HepG2 (cell line): ENCODE results near the gene CCDC57. TPM values are rescaled to one million over a fixed set of nuclear protein-coding genes. Genes with fewer than 3 reads are reported as not detected.

Experiments
- FIP1L1 ChIP-seq: fragments of 200-400 bp; formaldehyde crosslinking; IDR thresholded peaks from 2 replicates; pipeline ENCODE4 v1.6.1; 2018; ENCODE audit warnings: low read depth, mild to moderate bottlenecking, low read length, moderate library complexity, borderline replicate concordance; ENCODE audit not compliant: insufficient read depth
- IRX3 ChIP-seq: sonication (generic); formaldehyde crosslinking; IDR thresholded peaks from 2 replicates; pipeline ENCODE4 v1.8.1; 2023; ENCODE audit warnings: mild to moderate bottlenecking, low read depth, missing genetic modification reagents, borderline replicate concordance
- ISL2 ChIP-seq: sonication (generic); formaldehyde crosslinking; IDR thresholded peaks from 2 replicates; pipeline ENCODE4 v1.5.0; 2020; ENCODE audit warnings: missing genetic modification reagents
- JARID2 ChIP-seq: sonication (generic); formaldehyde crosslinking; IDR thresholded peaks from 2 replicates; pipeline ENCODE4 v1.8.1; 2023; ENCODE audit warnings: missing genetic modification reagents, inconsistent platforms; ENCODE audit not compliant: insufficient replicate concordance
- POLR2AphosphoS2 ChIP-seq: IDR thresholded peaks from 2 replicates; pipeline ENCODE4 v1.6.1; 2011; ENCODE audit warnings: low read depth, low read length, improper control_type of control experiment
- PTBP1 ChIP-seq: fragments of 200-400 bp; formaldehyde crosslinking; IDR thresholded peaks from 2 replicates; pipeline ENCODE4 v1.6.1; 2018; ENCODE audit warnings: low read length, low read depth; ENCODE audit not compliant: poor library complexity, severe bottlenecking
- TIGD3 ChIP-seq: sonication (generic); formaldehyde crosslinking; IDR thresholded peaks from 2 replicates; pipeline ENCODE4 v1.5.1; 2020; ENCODE audit warnings: mild to moderate bottlenecking, missing genetic modification reagents, borderline replicate concordance
- ZBTB39 ChIP-seq: sonication (generic); formaldehyde crosslinking; IDR thresholded peaks from 2 replicates; pipeline ENCODE4 v1.5.0; 2020; ENCODE audit warnings: missing genetic modification reagents
- ZFP90 ChIP-seq: sonication (generic); formaldehyde crosslinking; IDR thresholded peaks from 2 replicates; pipeline ENCODE4 v1.8.0; 2022; ENCODE audit warnings: missing genetic modification reagents, mild to moderate bottlenecking, inconsistent platforms, borderline replicate concordance
- ZNF280B ChIP-seq: sonication (generic); formaldehyde crosslinking; IDR thresholded peaks from 2 replicates; pipeline ENCODE4 v1.5.0; 2020; ENCODE audit warnings: missing genetic modification reagents, mild to moderate bottlenecking, borderline replicate concordance
- ZNF780A ChIP-seq: sonication (generic); formaldehyde crosslinking; IDR thresholded peaks from 2 replicates; pipeline ENCODE4 v1.8.0; 2022; ENCODE audit warnings: mild to moderate bottlenecking, missing genetic modification reagents, moderate library complexity
- ZSCAN21 ChIP-seq: sonication (generic); formaldehyde crosslinking; IDR thresholded peaks from 2 replicates; pipeline ENCODE4 v1.8.0; 2022; ENCODE audit warnings: mild to moderate bottlenecking, missing genetic modification reagents, moderate library complexity, borderline replicate concordance
- ZSCAN30 ChIP-seq: sonication (generic); formaldehyde crosslinking; IDR thresholded peaks from 2 replicates; pipeline ENCODE4 v1.5.0; 2020; ENCODE audit warnings: mild to moderate bottlenecking, missing genetic modification reagents
- ZSCAN5A ChIP-seq: sonication (generic); formaldehyde crosslinking; IDR thresholded peaks from 2 replicates; pipeline ENCODE4 v1.8.0; 2022; ENCODE audit warnings: mild to moderate bottlenecking, missing genetic modification reagents, borderline replicate concordance
- polyA plus RNA-seq, 8 experiments: library from polyadenylated mRNA; depleted of rRNA in 3 of 8; stranded (reverse) in 7 of 8; unstranded in 1 of 8; fragments of >200 nt; fragmentation: Illumina TruSeq in 4 of 8; extraction: Trizol in 4 of 8; gene quantifications; 2 replicates each; pipeline versions ENCODE4 v1.2.1 to v1.2.3, GENCODE V29; 2011 to 2016; ENCODE audit warnings: low read depth in 4 of 8, missing spikeins in 1 of 8, mixed read lengths in 1 of 8; ENCODE audit not compliant: insufficient read depth in 1 of 8
- total RNA-seq, 5 experiments: library from RNA; depleted of rRNA; stranded (reverse); fragments of >200 nt; fragmentation: Illumina TruSeq; extraction: Trizol; gene quantifications; 2 replicates each; pipeline ENCODE4 v1.2.3, GENCODE V29; 2016; ENCODE audit warnings: low read depth in 1 of 5
- TF ChIP-seq, protein P1 (sequence below): sonication (generic); formaldehyde crosslinking; IDR thresholded peaks from 2 replicates; pipeline ENCODE4 v1.4.0; 2020; ENCODE audit warnings: missing genetic modification reagents, borderline replicate concordance
- TF ChIP-seq, protein P2 (sequence below): IDR thresholded peaks from 2 replicates; pipeline ENCODE4 v1.6.1; 2016; ENCODE audit warnings: missing biosample characterization, missing genetic modification reagents, low read depth

The CCDC57 gene
- total and polyA plus RNA-seq, 2 of the 13 experiments (the other 11 are each of a cell fraction or from before 2014, with no cell fraction given), result 59.3 to 59.9 TPM

- no peak for TF ChIP-seq ZNF780A (CRISPR knock-in tag)
- no peak for TF ChIP-seq JARID2 (CRISPR knock-in tag)
- no peak for TF ChIP-seq ZSCAN30 (CRISPR knock-in tag)
- TF ChIP-seq ZFP90 (CRISPR knock-in tag), result no peak
- TF ChIP-seq, protein P1, sequence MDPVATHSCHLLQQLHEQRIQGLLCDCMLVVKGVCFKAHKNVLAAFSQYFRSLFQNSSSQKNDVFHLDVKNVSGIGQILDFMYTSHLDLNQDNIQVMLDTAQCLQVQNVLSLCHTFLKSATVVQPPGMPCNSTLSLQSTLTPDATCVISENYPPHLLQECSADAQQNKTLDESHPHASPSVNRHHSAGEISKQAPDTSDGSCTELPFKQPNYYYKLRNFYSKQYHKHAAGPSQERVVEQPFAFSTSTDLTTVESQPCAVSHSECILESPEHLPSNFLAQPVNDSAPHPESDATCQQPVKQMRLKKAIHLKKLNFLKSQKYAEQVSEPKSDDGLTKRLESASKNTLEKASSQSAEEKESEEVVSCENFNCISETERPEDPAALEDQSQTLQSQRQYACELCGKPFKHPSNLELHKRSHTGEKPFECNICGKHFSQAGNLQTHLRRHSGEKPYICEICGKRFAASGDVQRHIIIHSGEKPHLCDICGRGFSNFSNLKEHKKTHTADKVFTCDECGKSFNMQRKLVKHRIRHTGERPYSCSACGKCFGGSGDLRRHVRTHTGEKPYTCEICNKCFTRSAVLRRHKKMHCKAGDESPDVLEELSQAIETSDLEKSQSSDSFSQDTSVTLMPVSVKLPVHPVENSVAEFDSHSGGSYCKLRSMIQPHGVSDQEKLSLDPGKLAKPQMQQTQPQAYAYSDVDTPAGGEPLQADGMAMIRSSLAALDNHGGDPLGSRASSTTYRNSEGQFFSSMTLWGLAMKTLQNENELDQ, result no peak
- TF ChIP-seq ISL2 (CRISPR knock-in tag), result no peak
- TF ChIP-seq ZSCAN21, result peak; percentile 61; the same call in 1 of the 2 replicates
- TF ChIP-seq ZSCAN5A (CRISPR knock-in tag), result no peak; the same call in 1 of the 2 replicates
- TF ChIP-seq ZNF280B, result no peak
- no peak for TF ChIP-seq ZBTB39
- TF ChIP-seq PTBP1, result no peak
- TF ChIP-seq, protein P2, sequence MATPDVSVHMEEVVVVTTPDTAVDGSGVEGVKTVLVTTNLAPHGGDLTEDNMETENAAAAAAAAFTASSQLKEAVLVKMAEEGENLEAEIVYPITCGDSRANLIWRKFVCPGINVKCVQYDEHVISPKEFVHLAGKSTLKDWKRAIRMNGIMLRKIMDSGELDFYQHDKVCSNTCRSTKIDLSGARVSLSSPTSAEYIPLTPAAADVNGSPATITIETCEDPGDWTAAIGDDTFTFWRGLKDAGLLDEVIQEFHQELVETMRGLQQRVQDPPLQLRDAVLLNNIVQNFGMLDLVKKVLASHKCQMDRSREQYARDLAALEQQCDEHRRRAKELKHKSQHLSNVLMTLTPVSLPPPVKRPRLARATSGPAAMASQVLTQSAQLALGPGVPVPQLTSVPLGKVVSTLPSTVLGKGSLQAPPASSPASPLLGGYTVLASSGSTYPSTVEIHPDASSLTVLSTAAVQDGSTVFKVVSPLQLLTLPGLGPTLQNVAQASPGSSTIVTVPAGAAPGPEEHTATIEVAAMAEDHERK (CRISPR knock-in tag), result no peak
- TF ChIP-seq IRX3 (CRISPR knock-in tag), result 0 out of 2 replicates have a peak, but pooled peaks have one; percentile 26
- peak; percentile 43; the same call in 1 of the 2 replicates for TF ChIP-seq POLR2AphosphoS2
- 0 out of 2 replicates have a peak, but pooled peaks have one; percentile 44 for TF ChIP-seq FIP1L1
- no peak for TF ChIP-seq TIGD3 (CRISPR knock-in tag)
These were observed 136.4 kb downstream of the CCDC57 start (continued) for GRCh38 chr17:82076018-82076784.
